ENCODE data around the gene KCNK2. TPM values are rescaled to one million over a fixed set of nuclear protein-coding genes. Genes with fewer than 3 reads are reported as not detected.

The KCNK2 gene
- polyA plus RNA-seq, 3 donors = not detected

- Histone ChIP-seq H3K9ac (ENCODE audit: insufficient read depth, low read length, poor library complexity, severe bottlenecking) (no peak overlapping the region), H3K79me2 (ENCODE audit: insufficient read depth, low read length) (no peaks in the 10 kb centered on the region), H3K4me2 (replicated peaks; ENCODE audit: extremely low read depth, low read length, poor library complexity, severe bottlenecking) (no peak overlapping the region), H3K4me3 (replicated peaks in 1 of 3; ENCODE audit: low read depth in 2 of 3, low read length in 3 of 3) (no peak overlapping the region), H3K4me1 (ENCODE audit: control insufficient read depth in 1 of 2, insufficient read depth in 2 of 2, low read length in 2 of 2) (peaks cover 0 to 8% of the 10 kb centered on the region in 2 donors), H3K36me3 (replicated peaks in 1 of 2; ENCODE audit: control insufficient read depth in 1 of 2, insufficient read depth in 2 of 2, low read length in 2 of 2) (no peaks in the 10 kb centered on the region), H2AFZ (ENCODE audit: insufficient read depth, low read depth, low read length, poor library complexity, severe bottlenecking) (no peak overlapping the region), H3K27ac (ENCODE audit: low read depth in 1 of 2, low read length in 2 of 2) (no peak overlapping the region), H3K27me3 (ENCODE audit: control insufficient read depth in 2 of 2, insufficient read depth in 2 of 2, low read length in 2 of 2) (no peaks in the 10 kb centered on the region), H4K20me1 (ENCODE audit: insufficient read depth, low read length) (no peaks in the 10 kb centered on the region), H3K9me3 (replicated peaks in 1 of 2; ENCODE audit: control insufficient read depth in 1 of 2, insufficient read depth in 1 of 2, low read length in 2 of 2) (no peaks in the 10 kb centered on the region)
- Mint-ChIP-seq H3K4me3 (no peak overlapping the region), H3K27me3 (ENCODE audit: low read depth in 3 of 3) (peaks cover 0 to 4% (median 3%) of the 10 kb centered on the region in 3 donors), H3K36me3 (no peaks in the 10 kb centered on the region), H3K9me3 (peaks cover 0 to 5% (median 0%) of the 10 kb centered on the region in 7 donors), H3K27ac (no peak overlapping the region), H3K4me1 (no peaks in the 10 kb centered on the region)
- intact Hi-C loops (cut with micrococcal nuclease) = no loop called here
- no peak for DNase-seq
- no CpG with 5 or more reads among the region's 2 CpGs for WGBS (ENCODE audit: insufficient coverage)
- no peak for TF ChIP-seq CTCF (IDR thresholded peaks at IDR 0.05)
Observed at GRCh38 chr1:215132156-215132555, 49.6 kb downstream of the KCNK2 start.

- no peak overlapping the region for H3K27ac Mint-ChIP-seq
- Histone ChIP-seq H3K4me2 (replicated peaks; ENCODE audit: extremely low read depth, low read length, poor library complexity, severe bottlenecking) (no peak overlapping the region), H3K4me3 (replicated peaks in 1 of 3; ENCODE audit: low read depth in 2 of 3, low read length in 3 of 3) (no peak overlapping the region), H2AFZ (ENCODE audit: insufficient read depth, low read depth, low read length, poor library complexity, severe bottlenecking) (no peak overlapping the region), H3K4me1 (ENCODE audit: control insufficient read depth in 1 of 2, insufficient read depth in 2 of 2, low read length in 2 of 2) (peaks cover 0 to 8% of the 10 kb centered on the region in 2 donors), H3K79me2 (ENCODE audit: insufficient read depth, low read length) (no peaks in the 10 kb centered on the region), H4K20me1 (ENCODE audit: insufficient read depth, low read length) (no peaks in the 10 kb centered on the region), H3K27ac (ENCODE audit: low read depth in 1 of 2, low read length in 2 of 2) (no peak overlapping the region), H3K9ac (ENCODE audit: insufficient read depth, low read length, poor library complexity, severe bottlenecking) (no peak overlapping the region), H3K27me3 (ENCODE audit: control insufficient read depth in 2 of 2, insufficient read depth in 2 of 2, low read length in 2 of 2) (no peaks in the 10 kb centered on the region), H3K9me3 (replicated peaks in 1 of 2; ENCODE audit: control insufficient read depth in 1 of 2, insufficient read depth in 1 of 2, low read length in 2 of 2) (no peaks in the 10 kb centered on the region), H3K36me3 (replicated peaks in 1 of 2; ENCODE audit: control insufficient read depth in 1 of 2, insufficient read depth in 2 of 2, low read length in 2 of 2) (no peaks in the 10 kb centered on the region)
- H3K27me3 Mint-ChIP-seq (ENCODE audit: low read depth in 3 of 3) = peaks cover 0 to 4% (median 3%) of the 10 kb centered on the region in 3 donors
- peaks cover 0 to 5% (median 0%) of the 10 kb centered on the region in 7 donors for H3K9me3 Mint-ChIP-seq
- no CpG with 5 or more reads among the region's 1 CpG for whole genome bisulfite sequencing (ENCODE audit: insufficient coverage)
- no peak overlapping the region for H3K4me3 Mint-ChIP-seq
- TF ChIP-seq CTCF (IDR thresholded peaks at IDR 0.05) = no peak
- DNase-seq = no peak
- no peaks in the 10 kb centered on the region for H3K36me3 Mint-ChIP-seq
- H3K4me1 Mint-ChIP-seq = no peaks in the 10 kb centered on the region
- intact Hi-C loops (cut with micrococcal nuclease) = no loop called here
Observed at GRCh38 chr1:215133532-215133931, 51.0 kb downstream of the KCNK2 start.

Measured in CD14-positive monocyte (primary cell).